ENCODE measurements around the gene PRKN. TPM values are rescaled to one million over a fixed set of nuclear protein-coding genes. Genes with fewer than 3 reads are reported as not detected.

Gene PRKN
- total RNA-seq, 1 donor from 2014 or later, result 5.1 TPM

- H3K27me3 Mint-ChIP-seq (ENCODE audit: unreplicated experiment), result peaks cover 3% of the 10 kb centered on the region
These were observed 4.9 kb downstream of the PRKN start for GRCh38 chr6:162722633-162723032.

DNA sequence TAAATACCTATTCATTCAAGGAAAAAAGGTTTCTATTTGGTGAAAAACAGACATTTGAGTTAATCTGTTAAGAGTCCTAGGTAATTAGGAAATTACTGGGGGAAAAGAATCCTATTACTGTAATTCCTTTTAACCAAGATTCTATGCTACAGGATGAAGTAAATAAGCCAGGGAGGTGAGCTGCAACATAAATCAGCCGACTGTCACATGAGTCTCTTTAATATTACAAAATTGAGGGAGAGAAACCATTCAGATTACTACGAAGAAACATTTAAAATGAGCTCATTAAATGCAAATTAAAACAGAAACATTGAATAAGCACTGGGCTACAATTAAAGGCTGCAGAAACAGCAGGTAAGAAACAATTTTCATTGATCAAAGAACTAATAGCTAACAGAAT lies 5.3 kb downstream of the PRKN start:
- H3K4me3 Mint-ChIP-seq (ENCODE audit: unreplicated experiment), result no peak overlapping the region
- H3K4me1 Mint-ChIP-seq (ENCODE audit: unreplicated experiment), result no peaks in the 10 kb centered on the region
- H3K36me3 Mint-ChIP-seq (ENCODE audit: low read depth, unreplicated experiment), result no peaks in the 10 kb centered on the region
- DNase-seq (ENCODE audit: low spot score), result no peak
- peaks cover 3% of the 10 kb centered on the region for H3K27me3 Mint-ChIP-seq (ENCODE audit: unreplicated experiment)
- no peaks in the 10 kb centered on the region for H3K9me3 Mint-ChIP-seq (ENCODE audit: unreplicated experiment)
- TF ChIP-seq, protein P1, sequence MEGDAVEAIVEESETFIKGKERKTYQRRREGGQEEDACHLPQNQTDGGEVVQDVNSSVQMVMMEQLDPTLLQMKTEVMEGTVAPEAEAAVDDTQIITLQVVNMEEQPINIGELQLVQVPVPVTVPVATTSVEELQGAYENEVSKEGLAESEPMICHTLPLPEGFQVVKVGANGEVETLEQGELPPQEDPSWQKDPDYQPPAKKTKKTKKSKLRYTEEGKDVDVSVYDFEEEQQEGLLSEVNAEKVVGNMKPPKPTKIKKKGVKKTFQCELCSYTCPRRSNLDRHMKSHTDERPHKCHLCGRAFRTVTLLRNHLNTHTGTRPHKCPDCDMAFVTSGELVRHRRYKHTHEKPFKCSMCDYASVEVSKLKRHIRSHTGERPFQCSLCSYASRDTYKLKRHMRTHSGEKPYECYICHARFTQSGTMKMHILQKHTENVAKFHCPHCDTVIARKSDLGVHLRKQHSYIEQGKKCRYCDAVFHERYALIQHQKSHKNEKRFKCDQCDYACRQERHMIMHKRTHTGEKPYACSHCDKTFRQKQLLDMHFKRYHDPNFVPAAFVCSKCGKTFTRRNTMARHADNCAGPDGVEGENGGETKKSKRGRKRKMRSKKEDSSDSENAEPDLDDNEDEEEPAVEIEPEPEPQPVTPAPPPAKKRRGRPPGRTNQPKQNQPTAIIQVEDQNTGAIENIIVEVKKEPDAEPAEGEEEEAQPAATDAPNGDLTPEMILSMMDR (IDR thresholded peaks at IDR 0.05; ENCODE audit: unreplicated experiment), result no peak
- no peak overlapping the region for H3K27ac Mint-ChIP-seq (ENCODE audit: unreplicated experiment)

More at GRCh38 chr6:162722633-162723032, 4.9 kb downstream of the PRKN start:
- Mint-ChIP-seq H3K9me3 (ENCODE audit: unreplicated experiment) (no peaks in the 10 kb centered on the region), H3K4me3 (ENCODE audit: unreplicated experiment) (no peak overlapping the region), H3K36me3 (ENCODE audit: low read depth, unreplicated experiment) (no peaks in the 10 kb centered on the region), H3K27ac (ENCODE audit: unreplicated experiment) (no peak overlapping the region), H3K4me1 (ENCODE audit: unreplicated experiment) (no peaks in the 10 kb centered on the region)
- TF ChIP-seq, protein P1 (IDR thresholded peaks at IDR 0.05; ENCODE audit: unreplicated experiment), result no peak
- no peak for DNase-seq (ENCODE audit: low spot score)

DNA sequence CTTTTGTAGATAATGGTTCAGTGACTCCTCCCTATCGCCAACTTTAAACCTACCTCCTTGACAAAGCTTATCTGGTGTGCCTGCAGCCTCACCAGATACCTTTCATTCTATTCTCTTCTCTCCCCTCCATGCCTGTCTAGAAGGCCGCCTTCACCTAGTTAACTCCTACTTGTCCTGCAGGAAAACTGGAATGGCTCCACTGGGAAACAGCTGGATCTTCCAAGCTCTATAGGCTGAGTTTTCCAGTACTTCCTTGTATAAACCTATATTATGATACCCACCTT lies 6.2 kb downstream of the PRKN start:
- no peak for DNase-seq (ENCODE audit: low spot score)
- peaks cover 3% of the 10 kb centered on the region for H3K27me3 Mint-ChIP-seq (ENCODE audit: unreplicated experiment)
- no peak overlapping the region for H3K4me3 Mint-ChIP-seq (ENCODE audit: unreplicated experiment)

DNA sequence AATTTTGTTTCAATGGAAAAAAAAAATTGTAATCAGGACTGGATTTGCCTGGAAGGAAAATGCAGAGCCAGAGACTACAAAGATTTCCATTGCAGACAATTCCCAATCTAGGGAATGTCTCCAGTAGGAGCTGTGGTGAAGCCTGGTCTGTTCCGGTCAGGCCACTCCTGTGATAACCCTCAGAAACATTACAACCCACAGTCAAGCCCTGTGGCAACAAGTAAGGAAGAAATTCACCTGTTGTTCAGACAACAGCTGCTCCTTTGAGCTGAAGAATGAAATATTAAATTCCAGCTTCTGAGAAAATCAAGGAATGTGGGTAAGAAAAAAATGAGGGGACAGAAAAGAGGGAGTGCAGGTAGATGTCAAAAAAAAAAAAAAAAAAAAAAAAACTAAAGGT lies 8.0 kb downstream of the PRKN start:
- H3K9me3 Mint-ChIP-seq (ENCODE audit: unreplicated experiment), result no peaks in the 10 kb centered on the region
- H3K27ac Mint-ChIP-seq (ENCODE audit: unreplicated experiment), result no peak overlapping the region
- H3K27me3 Mint-ChIP-seq (ENCODE audit: unreplicated experiment), result no peaks in the 10 kb centered on the region
- H3K4me1 Mint-ChIP-seq (ENCODE audit: unreplicated experiment), result no peaks in the 10 kb centered on the region
- no peaks in the 10 kb centered on the region for H3K36me3 Mint-ChIP-seq (ENCODE audit: low read depth, unreplicated experiment)
- DNase-seq (ENCODE audit: low spot score), result no peak
- H3K4me3 Mint-ChIP-seq (ENCODE audit: unreplicated experiment), result no peak overlapping the region
- TF ChIP-seq, protein P1 (IDR thresholded peaks at IDR 0.05; ENCODE audit: unreplicated experiment), result no peak

More for the DNA sequence above, 6.2 kb downstream of the PRKN start:
- no peaks in the 10 kb centered on the region for H3K4me1 Mint-ChIP-seq (ENCODE audit: unreplicated experiment)
- TF ChIP-seq, protein P1 (IDR thresholded peaks at IDR 0.05; ENCODE audit: unreplicated experiment), result no peak
- H3K9me3 Mint-ChIP-seq (ENCODE audit: unreplicated experiment), result no peaks in the 10 kb centered on the region
- H3K27ac Mint-ChIP-seq (ENCODE audit: unreplicated experiment), result no peak overlapping the region
- H3K36me3 Mint-ChIP-seq (ENCODE audit: low read depth, unreplicated experiment), result no peaks in the 10 kb centered on the region

DNA sequence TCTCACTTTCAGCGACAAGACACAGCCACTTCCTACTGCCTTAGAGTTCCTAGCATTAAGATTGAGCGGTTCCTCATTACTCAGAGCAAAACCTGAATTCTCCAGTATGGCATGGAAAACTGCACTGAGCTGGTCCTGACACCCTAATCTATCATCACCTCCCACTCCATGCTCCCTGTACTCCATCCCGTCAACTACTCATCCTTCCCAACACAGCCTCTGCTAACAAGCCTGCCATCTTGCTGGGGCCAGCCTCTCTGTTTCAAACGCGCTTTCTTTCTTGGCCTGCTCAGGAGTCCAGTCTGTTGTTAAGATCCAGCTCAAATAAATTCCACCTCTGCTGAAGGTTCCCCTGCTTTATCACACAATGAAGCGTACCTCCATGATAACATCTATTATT lies 12.0 kb downstream of the PRKN start:
- H3K4me3 Mint-ChIP-seq (ENCODE audit: unreplicated experiment), result no peak overlapping the region
- TF ChIP-seq, protein P1 (IDR thresholded peaks at IDR 0.05; ENCODE audit: unreplicated experiment), result no peak
- no peaks in the 10 kb centered on the region for H3K36me3 Mint-ChIP-seq (ENCODE audit: low read depth, unreplicated experiment)
- no peak for DNase-seq (ENCODE audit: low spot score)
- no peaks in the 10 kb centered on the region for H3K9me3 Mint-ChIP-seq (ENCODE audit: unreplicated experiment)
- H3K27ac Mint-ChIP-seq (ENCODE audit: unreplicated experiment), result no peak overlapping the region
- H3K27me3 Mint-ChIP-seq (ENCODE audit: unreplicated experiment), result no peaks in the 10 kb centered on the region
- H3K4me1 Mint-ChIP-seq (ENCODE audit: unreplicated experiment), result peaks cover 4% of the 10 kb centered on the region
